CD4-positive, alpha-beta T cell treated with Interleukin-1 beta for 1 hour (primary cell): ENCODE data around the gene BMP8B.

Experiments used
- DNase-seq, 2 donors: peaks; one replicate each; pipeline ENCODE4 v3.0.0-alpha.2; 2020 to 2022

BMP8B gene

DNA sequence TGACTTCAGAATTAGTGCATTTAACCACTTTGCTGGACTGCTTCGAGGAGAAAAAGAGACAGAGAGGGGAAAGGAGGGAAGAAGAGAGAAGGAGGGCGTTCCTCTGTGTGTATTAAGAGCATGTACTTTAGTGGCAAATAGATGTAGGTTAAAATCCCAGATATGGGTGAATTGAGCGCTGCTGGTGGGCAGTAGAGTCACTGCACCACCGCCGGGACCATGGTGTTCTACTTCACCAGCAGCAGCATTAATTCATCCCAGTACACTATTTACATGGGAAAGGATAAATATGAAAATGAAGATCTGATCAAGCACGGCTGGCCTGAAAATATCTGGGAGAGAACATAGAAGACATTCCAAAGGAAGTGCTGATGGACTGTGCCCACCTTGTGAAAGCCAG, 70.9 kb downstream of the BMP8B start:
- no peak for DNase-seq

DNA sequence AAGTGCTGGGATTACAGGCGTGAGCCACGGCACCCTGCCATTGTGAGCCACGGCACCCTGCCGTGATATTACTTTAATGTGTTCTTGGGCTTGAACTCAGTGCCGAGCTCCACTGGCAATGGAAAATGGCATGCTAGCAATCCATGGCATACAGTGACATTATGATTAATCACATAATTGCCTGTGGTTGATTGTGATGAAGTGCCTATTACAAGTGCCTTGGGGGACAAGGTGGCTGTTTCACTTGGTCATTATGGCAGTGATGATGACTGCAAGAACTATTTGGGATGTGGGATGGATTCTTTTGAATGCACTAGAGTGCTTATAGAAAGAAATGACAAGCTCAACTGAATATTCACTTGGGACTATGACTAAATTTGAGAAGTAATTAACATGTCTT, 75.1 kb downstream of the BMP8B start:
- no peak for DNase-seq

DNA sequence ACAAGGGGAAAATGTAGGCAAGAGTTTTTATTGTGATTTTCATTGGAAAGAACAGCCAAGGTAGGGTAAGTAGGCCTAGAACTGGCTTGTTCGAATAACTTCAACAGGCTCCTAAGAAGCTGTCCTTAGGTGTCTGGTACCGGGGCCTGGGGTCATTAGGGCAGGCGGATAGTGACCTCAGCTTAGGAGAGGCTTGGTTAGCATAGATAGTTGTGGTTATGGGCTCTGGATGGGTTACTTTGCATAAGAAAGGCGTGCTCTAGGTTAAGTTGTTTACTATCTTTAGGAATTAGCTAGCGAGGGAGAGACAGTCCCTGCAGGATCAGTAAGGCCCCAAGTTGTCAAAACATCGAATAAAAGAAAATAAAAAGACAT, 76.7 kb downstream of the BMP8B start:
- DNase-seq: no peak

DNA sequence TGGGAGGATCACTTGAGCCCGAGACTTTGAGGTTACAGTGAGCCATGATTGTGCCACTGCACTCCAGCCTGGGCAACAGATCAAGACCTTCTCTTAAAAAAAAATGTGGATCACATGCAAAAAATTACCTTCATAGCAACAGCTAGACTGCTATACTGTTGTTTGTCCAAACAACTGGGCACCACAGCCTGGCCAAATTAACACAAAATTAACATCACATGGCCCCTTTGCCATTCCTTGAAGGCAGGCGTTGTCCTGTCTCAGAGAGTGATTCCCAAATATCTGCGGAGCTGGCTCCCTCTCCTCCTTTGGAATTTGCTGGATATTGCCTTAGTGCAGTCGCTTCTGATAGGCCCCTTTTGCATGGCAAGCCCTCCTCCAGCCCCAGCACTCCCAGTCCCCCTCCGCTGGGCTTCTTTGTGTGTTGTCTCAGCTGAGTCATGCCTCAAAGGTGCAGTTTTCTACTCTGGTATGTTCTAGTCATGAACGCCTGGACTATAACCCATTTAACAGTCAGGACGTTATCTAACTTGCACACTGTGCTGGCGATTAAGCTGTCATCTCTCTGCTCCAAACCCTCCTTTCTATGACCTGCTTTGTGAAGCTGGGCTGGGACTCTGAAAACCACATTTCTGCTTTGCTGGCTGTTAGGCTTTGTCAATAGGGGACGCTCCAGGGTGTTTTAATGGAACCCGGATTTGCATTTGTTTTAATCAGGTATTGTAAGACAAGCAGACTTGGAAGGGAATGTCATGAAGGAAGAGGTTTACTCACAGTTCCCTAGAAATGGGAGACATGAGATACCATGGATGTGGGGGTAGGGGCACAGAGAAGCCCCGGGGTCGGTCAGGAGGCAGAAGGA, 77.3 kb downstream of the BMP8B start:
- no peak for DNase-seq

DNA sequence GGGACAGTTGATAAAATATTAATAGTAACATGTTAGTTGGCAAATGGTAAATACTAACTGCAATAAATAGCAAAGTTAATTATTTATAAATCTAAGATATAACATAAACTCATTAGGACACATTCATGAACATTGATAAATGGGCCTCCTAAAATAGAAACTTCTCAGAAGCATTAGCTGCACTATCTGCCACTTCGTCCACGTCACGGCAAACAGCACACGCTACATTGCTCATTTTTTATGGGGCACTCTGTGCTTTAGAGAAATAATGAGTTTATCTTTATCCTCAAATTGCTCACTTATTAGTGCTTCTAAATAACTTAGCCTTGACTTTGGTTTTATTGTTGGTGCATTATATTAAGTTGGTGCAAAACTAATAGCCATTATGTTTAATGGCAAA, 81.2 kb downstream of the BMP8B start:
- DNase-seq: no peak
